Measurements from ENCODE around the gene OBSCN.

The OBSCN gene

GRCh38 chr1:228428412-228428811 lies 220.6 kb downstream of the OBSCN start:
- Histone ChIP-seq H3K27ac (ENCODE audit: low read depth, low read length) (no peak overlapping the region), H3K36me3 (ENCODE audit: control insufficient read depth, insufficient read depth, low read length) (no peaks in the 10 kb centered on the region), H3K4me3 (ENCODE audit: low read length) (no peak overlapping the region), H3K4me1 (ENCODE audit: control insufficient read depth, insufficient read depth, low read length) (no peaks in the 10 kb centered on the region), H3K27me3 (ENCODE audit: control insufficient read depth, insufficient read depth, low read length) (no peaks in the 10 kb centered on the region), H3K9ac (ENCODE audit: low read length) (no peak overlapping the region)

All from rectal smooth muscle tissue (tissue), 1 donor.